ENCODE results near the gene TMED1. TPM values are rescaled to one million over a fixed set of nuclear protein-coding genes. Genes with fewer than 3 reads are reported as not detected.
A peak's percentile ranks its signal among the peaks of the same experiment; 100 is the strongest.

Gene TMED1
- total and polyA plus RNA-seq, 2 of the 4 experiments (the other 2 are of a cell fraction), result 37.6 to 41.4 TPM

- dilution Hi-C loops (cut with HindIII; ENCODE audit: low sequenced_read_pairs, unreplicated experiment) (no loop called here), in situ Hi-C loops (cut with MboI; ENCODE audit: low sequenced_read_pairs) (no loop called here), intact Hi-C loops (cut with micrococcal nuclease) (no loop called here)
- BruUV-seq (replicated peaks), result no TSS peak
- Histone ChIP-seq H2AK5ac (ENCODE audit: low read depth, low read length) (no peak overlapping the region), H3K56ac (ENCODE audit: extremely low read depth, insufficient read depth, low read length) (no peak overlapping the region), H3K4me2 (ENCODE audit: low read depth, low read length) (no peak overlapping the region), H3K27ac (ENCODE audit: insufficient read depth, low read length) (no peak overlapping the region), H3K18ac (ENCODE audit: low read depth, low read length) (no peak overlapping the region), H2BK5ac (ENCODE audit: low read depth, low read length, poor library complexity, severe bottlenecking) (no peak overlapping the region), H3K9ac (ENCODE audit: low read depth, low read length) (no peak overlapping the region), H4K8ac (ENCODE audit: low read depth in 2 of 2, low read length in 2 of 2) (no peak overlapping the region), H2AFZ (replicated peaks; ENCODE audit: low read length, poor library complexity) (no peak overlapping the region), H2AK9ac (replicated peaks; ENCODE audit: low read depth, low read length, poor library complexity) (no peak overlapping the region), H3K36me3 (ENCODE audit: control insufficient read depth, insufficient read depth, low read length) (no peaks in the 10 kb centered on the region), H3K27me3 (ENCODE audit: control insufficient read depth, insufficient read depth, low read length) (no peaks in the 10 kb centered on the region), H4K20me1 (ENCODE audit: insufficient read depth, low read length) (no peaks in the 10 kb centered on the region), H2BK120ac (ENCODE audit: low read depth, low read length) (no peak overlapping the region), H4K91ac (ENCODE audit: insufficient read depth, low read depth, low read length) (no peak overlapping the region), H2BK20ac (ENCODE audit: low read depth, low read length) (no peak overlapping the region), H3K4me1 (ENCODE audit: control insufficient read depth, insufficient read depth, low read length) (peaks cover 6% of the 10 kb centered on the region), H3K79me1 (ENCODE audit: low read depth in 1 of 2, low read length in 2 of 2) (peaks cover 0 to 3% of the 10 kb centered on the region in 2 experiments; a peak in 1 of 4 replicates), H3K4me3 (ENCODE audit: insufficient read depth, low read depth, low read length) (no peak overlapping the region), H4K5ac (ENCODE audit: low read depth, low read length) (no peak overlapping the region), H3K9me1 (ENCODE audit: insufficient read depth, low read length) (peaks cover 14% of the 10 kb centered on the region; the same call in 1 of the 2 replicates), H2BK15ac (ENCODE audit: low read depth, low read length) (no peak overlapping the region), H3K23ac (ENCODE audit: low read depth, low read length) (no peak overlapping the region), H3K14ac (replicated peaks; ENCODE audit: low read depth, low read length) (no peak overlapping the region), H3K4ac (ENCODE audit: low read depth, low read length) (no peak overlapping the region), H3K9me3 (ENCODE audit: control insufficient read depth, insufficient read depth, low read length) (no peaks in the 10 kb centered on the region)
- ATAC-seq (ENCODE audit: low read depth) (no peak), DNase-seq (no peak)
- CTCF ChIA-PET, result interaction anchor here (0.6 kb wide), 1 partner anchor 165 kb away, joined by 4 read pairs; no protein-coding TSS in a partner anchor
- peak; percentile 63 for TF ChIP-seq CEBPB (IDR thresholded peaks at IDR 0.05; ENCODE audit: low read depth, low read length)
- TF ChIP-seq CHD1 (IDR thresholded peaks at IDR 0.05; ENCODE audit: low read depth, low read length), result no peak
- WGBS, 2 experiments (ENCODE audit: extremely low coverage in 2 of 2, insufficient read length in 1 of 2), result 96% methylated on average over 5 of the region's 10 CpGs; no CpG with 5 or more reads in 1 of the 2 experiments
- POLR2A ChIA-PET (ENCODE audit: unreplicated experiment), result no interaction called here
Measured at GRCh38 chr19:10866495-10866894, 30.5 kb upstream of the TMED1 start.
